Central memory CD8-positive, alpha-beta T cell (primary cell): ENCODE results near the gene TENT4B.
A peak's percentile ranks its signal among the peaks of the same experiment; 100 is the strongest.

Source experiments
- ATAC-seq: fragments of 150-1000 bp; cut with Tn5 transposase; replicated peaks from 2 replicates; pipeline ENCODE4 v1.10.0; 2022; ENCODE audit warnings: mild to moderate bottlenecking, moderate FRiP score, moderate number of reproducible peaks; ENCODE audit not compliant: poor library complexity, severe bottlenecking; ENCODE audit errors: extremely low read depth
- DNase-seq, 2 donors: peaks; one replicate each; pipeline ENCODE4 v3.0.0; 2021; ENCODE audit warnings: low spot score in 2 of 2
- H3K27ac Mint-ChIP-seq: one replicate; pipeline ENCODE4 v1.8.0; 2022; ENCODE audit warnings: low read depth, mild to moderate bottlenecking, moderate library complexity, mixed read lengths
- H3K27me3 Mint-ChIP-seq: one replicate; pipeline ENCODE4 v1.8.0; 2022; ENCODE audit warnings: mixed read lengths
- H3K36me3 Mint-ChIP-seq: one replicate; pipeline ENCODE4 v1.8.0; 2022; ENCODE audit warnings: mild to moderate bottlenecking, moderate library complexity, mixed read lengths; ENCODE audit not compliant: insufficient read depth
- H3K4me1 Mint-ChIP-seq: one replicate; pipeline ENCODE4 v1.8.0; 2022; ENCODE audit warnings: mixed read lengths
- H3K4me3 Mint-ChIP-seq: one replicate; pipeline ENCODE4 v1.8.0; 2022; ENCODE audit warnings: mild to moderate bottlenecking, moderate library complexity, mixed read lengths
- H3K9me3 Mint-ChIP-seq: one replicate; pipeline ENCODE4 v1.8.0; 2022; ENCODE audit warnings: mixed read lengths

Gene TENT4B

DNA sequence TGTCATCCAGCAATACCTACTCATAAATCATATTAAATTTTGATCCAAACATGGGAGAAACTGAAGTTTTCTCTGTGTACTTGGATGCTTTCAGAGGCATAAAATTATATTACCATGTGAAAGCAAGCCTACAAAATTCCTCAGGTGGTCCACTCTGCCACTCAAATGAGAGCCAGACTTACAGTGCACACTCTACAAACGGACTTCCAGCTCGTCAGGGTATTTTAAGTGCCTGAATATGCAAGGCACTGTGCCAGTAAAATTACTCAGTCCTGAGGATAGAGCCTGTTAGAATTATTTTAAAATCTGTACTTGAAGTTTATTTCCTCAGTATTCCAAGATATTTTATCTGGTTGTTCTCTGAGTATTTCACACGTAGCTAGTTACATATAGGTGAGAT, 54.5 kb downstream of the TENT4B start:
- ATAC-seq (no peak), DNase-seq (no peak)
- Mint-ChIP-seq H3K36me3 (peaks cover 18% of the 10 kb centered on the region), H3K27ac (peak overlapping the region; percentile 61), H3K4me1 (peaks cover 49% of the 10 kb centered on the region), H3K27me3 (no peaks in the 10 kb centered on the region), H3K4me3 (no peak overlapping the region), H3K9me3 (no peaks in the 10 kb centered on the region)

DNA sequence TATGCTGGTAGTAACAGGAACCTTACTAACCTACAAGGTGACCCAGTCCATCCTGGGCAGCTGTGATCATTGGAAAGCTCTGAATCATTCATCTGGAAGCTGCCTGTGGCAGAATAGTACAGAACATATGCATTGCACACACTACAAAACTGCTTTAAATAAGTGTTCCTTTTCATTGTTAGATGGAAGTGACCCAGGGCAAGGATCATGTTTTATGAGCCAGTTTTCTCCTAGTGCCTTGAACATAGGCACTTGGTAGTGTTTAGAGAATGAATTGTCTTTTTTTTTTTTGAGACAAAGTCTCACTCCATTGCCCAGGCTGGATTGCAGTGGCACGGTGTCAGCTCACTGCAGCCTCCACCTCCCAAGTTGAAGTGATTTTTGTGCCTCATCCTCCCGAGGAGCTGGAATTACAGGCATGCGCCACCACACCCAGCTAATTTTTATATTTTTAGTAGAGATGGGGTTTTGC, 55.4 kb downstream of the TENT4B start:
- Mint-ChIP-seq H3K4me3 (no peak overlapping the region), H3K9me3 (no peaks in the 10 kb centered on the region)

DNA sequence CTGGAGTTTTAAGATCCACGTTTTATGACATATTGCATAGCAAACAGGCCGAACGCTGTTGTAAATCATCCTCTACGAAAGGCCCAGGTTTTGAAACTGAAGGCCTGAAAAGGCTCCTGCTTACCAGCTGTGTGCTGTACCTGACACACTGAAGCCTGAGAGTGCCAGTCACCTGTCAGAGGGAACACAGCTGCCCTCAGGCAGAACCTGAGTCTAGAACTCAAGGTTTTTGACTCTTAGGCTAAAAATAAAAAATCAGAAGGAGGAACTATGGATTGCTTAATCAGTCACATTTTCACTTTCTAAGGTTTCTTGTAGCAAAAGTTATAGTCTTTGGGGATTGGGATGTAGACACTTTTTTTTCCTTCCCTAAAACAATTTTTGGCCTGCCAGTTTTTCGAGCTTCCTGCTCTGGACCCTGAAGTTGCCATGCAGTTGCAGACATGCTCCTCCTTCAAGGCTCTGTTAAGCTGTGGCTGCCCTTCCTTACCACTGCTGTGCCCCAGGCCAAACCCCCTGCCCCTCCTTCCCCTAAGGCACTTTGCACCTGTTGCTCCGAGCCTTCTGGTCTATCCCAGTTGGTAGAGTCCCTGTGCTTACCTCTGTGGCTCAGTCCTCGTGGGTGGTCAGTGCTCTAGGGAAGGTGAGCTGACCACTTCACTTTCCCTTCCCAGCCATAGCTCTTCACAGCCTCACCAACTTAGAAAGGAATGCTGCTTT, 56.6 kb downstream of the TENT4B start:
- no peak for ATAC-seq
- H3K36me3 Mint-ChIP-seq, result peaks cover 18% of the 10 kb centered on the region
- peaks cover 28% of the 10 kb centered on the region for H3K4me1 Mint-ChIP-seq
- no peak for DNase-seq
- H3K9me3 Mint-ChIP-seq, result no peaks in the 10 kb centered on the region
- H3K27me3 Mint-ChIP-seq, result no peaks in the 10 kb centered on the region
- peak overlapping the region; percentile 83 for H3K27ac Mint-ChIP-seq
- H3K4me3 Mint-ChIP-seq, result no peak overlapping the region

More for the DNA sequence above, 55.4 kb downstream of the TENT4B start:
- no peaks in the 10 kb centered on the region for H3K27me3 Mint-ChIP-seq
- H3K4me1 Mint-ChIP-seq, result peaks cover 40% of the 10 kb centered on the region
- ATAC-seq (no peak), DNase-seq (no peak)
- peaks cover 18% of the 10 kb centered on the region for H3K36me3 Mint-ChIP-seq
- peak overlapping the region; percentile 61 for H3K27ac Mint-ChIP-seq

DNA sequence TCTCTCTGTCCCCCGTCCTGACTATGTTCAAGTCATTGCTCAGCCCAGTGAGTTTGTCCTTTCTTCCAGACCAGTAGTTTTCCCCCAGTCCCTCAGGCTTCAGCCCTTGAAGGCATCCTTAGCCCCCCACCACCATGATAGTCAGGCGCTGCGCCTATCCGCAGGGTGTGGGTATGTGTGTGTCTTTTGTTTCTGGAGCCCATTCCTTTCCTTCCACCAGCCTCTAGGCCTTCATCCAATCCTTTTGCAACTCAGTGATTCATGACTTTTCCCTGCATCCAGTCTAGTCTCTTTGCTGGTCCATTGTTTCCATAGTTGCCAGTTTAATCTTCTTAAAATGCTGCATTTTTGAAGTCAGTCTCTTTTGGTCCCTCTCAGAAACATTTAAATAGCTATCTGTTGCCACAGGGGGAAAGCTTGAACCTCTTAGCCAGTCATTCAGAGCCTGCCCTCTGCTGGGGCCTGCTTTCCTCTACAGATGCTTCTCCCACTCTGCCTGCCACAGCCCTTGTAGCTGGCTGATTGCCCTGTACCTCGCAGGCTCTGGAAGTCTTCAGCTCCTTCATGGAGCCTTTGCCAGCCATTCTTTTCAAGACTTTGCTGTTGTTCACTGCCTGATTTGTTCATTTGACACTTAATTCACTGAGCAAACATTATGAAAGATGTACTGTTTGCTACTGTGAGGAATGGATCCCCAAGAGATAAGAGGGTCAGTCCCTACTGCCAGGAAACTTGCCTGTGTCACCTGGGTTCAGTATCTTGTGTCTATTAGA, 57.3 kb downstream of the TENT4B start:
- H3K27ac Mint-ChIP-seq, result peak overlapping the region; percentile 83
- no peaks in the 10 kb centered on the region for H3K9me3 Mint-ChIP-seq
- H3K36me3 Mint-ChIP-seq, result peaks cover 25% of the 10 kb centered on the region
- H3K4me1 Mint-ChIP-seq, result peaks cover 26% of the 10 kb centered on the region
- DNase-seq, result peak; percentile 35 to 43
- no peaks in the 10 kb centered on the region for H3K27me3 Mint-ChIP-seq
- ATAC-seq, result peak; percentile 88
- no peak overlapping the region for H3K4me3 Mint-ChIP-seq

DNA sequence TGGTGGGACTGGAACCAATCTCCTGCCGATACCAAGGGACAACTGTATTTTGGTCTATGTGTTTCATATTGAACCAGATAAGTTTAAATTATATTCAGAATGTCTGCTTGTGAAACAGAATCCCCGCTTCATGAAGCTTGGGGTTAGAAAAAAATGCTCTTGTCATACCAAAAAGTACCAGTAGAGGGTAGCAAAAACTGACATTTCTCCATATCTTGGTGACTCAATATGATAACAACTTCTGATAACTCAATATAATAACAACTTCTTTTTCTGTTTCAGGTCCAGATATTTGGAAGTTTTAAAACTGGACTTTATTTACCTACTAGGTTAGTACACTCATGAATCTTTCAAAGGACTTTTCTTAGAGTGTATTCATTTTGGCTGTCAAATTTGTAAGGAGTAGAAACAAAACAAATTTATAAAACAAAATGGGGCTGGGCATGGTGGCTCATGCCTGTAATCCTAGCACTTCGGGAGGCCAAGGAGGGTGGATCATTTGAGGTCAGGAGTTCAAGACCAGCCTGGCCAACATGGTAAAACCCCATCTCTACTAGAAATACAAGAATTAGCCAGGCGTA, 60.9 kb downstream of the TENT4B start:
- DNase-seq (no peak), ATAC-seq (peak; percentile 39)
- Mint-ChIP-seq H3K27me3 (no peaks in the 10 kb centered on the region), H3K9me3 (no peaks in the 10 kb centered on the region), H3K27ac (no peak overlapping the region), H3K36me3 (peaks cover 48% of the 10 kb centered on the region), H3K4me1 (peaks cover 11% of the 10 kb centered on the region), H3K4me3 (no peak overlapping the region)

DNA sequence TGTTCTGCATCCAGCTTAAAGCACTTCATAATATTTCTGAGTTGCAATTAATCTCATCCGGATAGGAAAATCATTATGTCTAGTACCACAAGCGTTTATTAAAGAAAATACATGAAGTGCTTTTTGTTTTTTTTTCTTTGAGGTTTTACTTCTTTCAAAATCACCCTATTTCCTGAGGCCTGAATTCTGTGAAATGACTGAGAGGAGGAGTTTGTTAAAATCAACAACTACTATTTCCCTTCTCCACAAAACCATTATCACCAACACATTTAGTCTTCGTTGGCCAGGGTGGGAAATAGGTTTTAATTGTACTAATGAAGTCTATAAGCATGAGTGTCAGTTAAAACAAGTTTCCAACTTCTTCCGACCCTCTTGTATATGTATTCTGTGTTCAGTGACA, 62.6 kb downstream of the TENT4B start:
- peaks cover 54% of the 10 kb centered on the region for H3K36me3 Mint-ChIP-seq
- H3K9me3 Mint-ChIP-seq, result no peaks in the 10 kb centered on the region
- DNase-seq, result no peak
- no peak overlapping the region for H3K27ac Mint-ChIP-seq
- peaks cover 2% of the 10 kb centered on the region for H3K4me1 Mint-ChIP-seq
- no peak overlapping the region for H3K4me3 Mint-ChIP-seq
- no peaks in the 10 kb centered on the region for H3K27me3 Mint-ChIP-seq
- no peak for ATAC-seq

DNA sequence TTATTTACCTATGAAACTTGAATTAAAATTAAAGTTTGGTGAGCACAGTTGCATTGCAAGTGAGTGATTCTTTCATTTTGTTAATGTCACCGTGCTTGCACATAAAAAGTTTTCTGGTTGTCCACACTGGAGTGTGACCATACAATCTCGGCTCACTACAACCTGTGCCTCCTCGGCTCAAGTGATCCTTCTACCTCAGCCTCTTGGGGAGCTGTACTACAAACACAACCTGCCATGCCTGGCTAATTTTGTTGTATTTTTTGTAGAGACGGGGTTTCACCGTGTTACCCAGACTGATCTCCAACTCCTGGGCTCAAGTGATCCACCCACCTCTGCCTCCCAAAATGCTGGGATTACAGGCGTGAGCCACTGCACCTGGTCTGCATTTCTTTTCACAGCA, 63.1 kb downstream of the TENT4B start:
- ATAC-seq, result no peak
- Mint-ChIP-seq H3K36me3 (peaks cover 55% of the 10 kb centered on the region), H3K4me3 (no peak overlapping the region)

DNA sequence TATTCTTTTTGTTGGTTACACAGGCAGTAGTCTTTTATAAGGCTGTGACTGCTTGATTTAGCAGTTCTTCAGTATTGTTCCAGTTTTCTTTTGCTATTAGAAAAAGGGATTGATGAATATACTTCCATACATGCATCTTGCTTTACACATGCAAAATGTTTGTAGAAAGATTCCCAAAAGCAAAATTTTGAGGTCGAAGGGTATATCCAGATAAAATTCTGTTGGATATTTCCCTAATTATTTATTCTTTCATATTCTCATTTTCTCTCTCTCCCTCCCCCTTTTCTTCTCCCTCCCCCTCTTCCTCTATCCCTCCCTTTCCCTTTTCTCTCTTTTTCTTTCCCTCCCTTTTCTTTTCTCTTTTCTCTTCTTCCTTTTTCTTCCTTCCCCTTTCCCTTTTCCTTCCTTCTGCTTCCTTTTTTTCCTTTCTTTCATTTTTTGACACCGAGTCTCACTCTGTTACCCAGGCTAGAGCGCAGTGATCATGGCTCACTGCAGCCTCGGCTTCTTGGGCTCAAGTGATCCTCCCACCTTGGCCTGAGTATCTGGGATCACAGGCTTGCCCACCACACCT, 66.4 kb downstream of the TENT4B start:
- no peaks in the 10 kb centered on the region for H3K9me3 Mint-ChIP-seq
- peak overlapping the region; percentile 90 for H3K27ac Mint-ChIP-seq
- no peak for DNase-seq
- H3K36me3 Mint-ChIP-seq, result peaks cover 50% of the 10 kb centered on the region
- no peaks in the 10 kb centered on the region for H3K27me3 Mint-ChIP-seq
- H3K4me1 Mint-ChIP-seq, result no peaks in the 10 kb centered on the region
- H3K4me3 Mint-ChIP-seq, result no peak overlapping the region
- no peak for ATAC-seq

More for the DNA sequence above, 63.1 kb downstream of the TENT4B start:
- H3K9me3 Mint-ChIP-seq, result no peaks in the 10 kb centered on the region
- no peaks in the 10 kb centered on the region for H3K4me1 Mint-ChIP-seq
- H3K27me3 Mint-ChIP-seq, result no peaks in the 10 kb centered on the region
- no peak overlapping the region for H3K27ac Mint-ChIP-seq
- no peak for DNase-seq

DNA sequence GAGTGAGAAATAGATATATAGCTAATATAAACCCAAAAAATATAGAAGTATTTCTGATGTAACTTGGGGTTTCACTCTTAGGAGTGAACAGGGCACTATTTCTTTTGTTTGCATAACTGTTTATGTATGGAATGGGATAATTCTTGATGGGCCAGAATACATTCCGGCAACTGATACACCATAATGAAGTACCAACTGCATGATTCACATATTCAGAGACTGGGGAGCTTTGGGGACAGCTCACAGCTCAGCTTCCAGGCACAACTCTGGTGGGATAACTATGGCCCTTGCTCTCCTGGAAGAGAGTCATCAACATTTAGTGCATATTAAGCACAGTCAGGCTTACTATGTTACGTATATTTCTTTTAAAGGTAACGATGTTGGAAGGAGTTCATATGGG, 71.2 kb downstream of the TENT4B start:
- no peaks in the 10 kb centered on the region for H3K9me3 Mint-ChIP-seq
- H3K27ac Mint-ChIP-seq, result no peak overlapping the region
- H3K4me1 Mint-ChIP-seq, result no peaks in the 10 kb centered on the region
- no peak overlapping the region for H3K4me3 Mint-ChIP-seq
- ATAC-seq, result no peak
- H3K36me3 Mint-ChIP-seq, result peaks cover 43% of the 10 kb centered on the region
- DNase-seq, result no peak
- no peaks in the 10 kb centered on the region for H3K27me3 Mint-ChIP-seq

DNA sequence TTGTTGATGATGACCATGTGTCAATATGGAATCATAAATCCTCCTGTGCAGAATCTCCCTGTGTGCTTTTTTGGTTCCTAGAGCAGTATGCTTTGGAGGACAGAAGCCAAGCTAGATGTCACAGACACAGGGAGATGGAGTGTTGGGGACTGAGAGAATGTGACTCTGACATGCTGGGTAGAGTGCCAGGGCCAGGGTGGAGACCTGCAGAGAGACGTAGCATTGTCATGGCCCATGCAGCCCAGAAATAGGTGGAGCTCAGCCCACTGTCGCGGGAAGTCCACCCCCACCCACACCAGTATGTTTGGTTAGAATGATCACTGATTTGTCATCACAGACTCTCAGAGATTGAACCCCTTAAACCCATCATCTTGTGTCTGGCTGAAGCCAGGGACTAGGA, 74.0 kb downstream of the TENT4B start:
- Mint-ChIP-seq H3K9me3 (no peaks in the 10 kb centered on the region), H3K36me3 (peaks cover 35% of the 10 kb centered on the region), H3K27ac (no peak overlapping the region), H3K4me3 (no peak overlapping the region), H3K4me1 (no peaks in the 10 kb centered on the region), H3K27me3 (no peaks in the 10 kb centered on the region)
- ATAC-seq (no peak), DNase-seq (no peak)

DNA sequence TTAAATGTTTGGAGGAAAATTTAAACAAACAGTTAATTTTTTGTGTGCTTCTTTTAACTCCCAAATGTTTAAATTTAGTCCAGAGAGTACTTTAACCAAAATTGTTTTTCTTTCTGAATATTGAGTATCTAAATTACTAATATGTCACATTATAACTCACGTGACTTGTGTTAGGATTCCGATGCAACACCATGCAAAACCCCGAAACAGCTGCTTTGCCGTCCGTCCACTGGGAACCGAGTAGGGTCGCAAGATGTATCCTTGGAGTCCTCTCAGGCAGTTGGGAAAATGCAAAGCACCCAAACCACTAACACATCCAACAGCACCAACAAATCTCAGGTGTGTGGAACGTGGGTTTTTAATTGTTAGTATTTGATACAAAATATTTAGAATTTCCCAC, 74.6 kb downstream of the TENT4B start:
- H3K36me3 Mint-ChIP-seq, result peaks cover 38% of the 10 kb centered on the region
- ATAC-seq (no peak), DNase-seq (no peak)
- no peak overlapping the region for H3K27ac Mint-ChIP-seq
- no peaks in the 10 kb centered on the region for H3K27me3 Mint-ChIP-seq
- no peaks in the 10 kb centered on the region for H3K9me3 Mint-ChIP-seq
- no peak overlapping the region for H3K4me3 Mint-ChIP-seq
- no peaks in the 10 kb centered on the region for H3K4me1 Mint-ChIP-seq

DNA sequence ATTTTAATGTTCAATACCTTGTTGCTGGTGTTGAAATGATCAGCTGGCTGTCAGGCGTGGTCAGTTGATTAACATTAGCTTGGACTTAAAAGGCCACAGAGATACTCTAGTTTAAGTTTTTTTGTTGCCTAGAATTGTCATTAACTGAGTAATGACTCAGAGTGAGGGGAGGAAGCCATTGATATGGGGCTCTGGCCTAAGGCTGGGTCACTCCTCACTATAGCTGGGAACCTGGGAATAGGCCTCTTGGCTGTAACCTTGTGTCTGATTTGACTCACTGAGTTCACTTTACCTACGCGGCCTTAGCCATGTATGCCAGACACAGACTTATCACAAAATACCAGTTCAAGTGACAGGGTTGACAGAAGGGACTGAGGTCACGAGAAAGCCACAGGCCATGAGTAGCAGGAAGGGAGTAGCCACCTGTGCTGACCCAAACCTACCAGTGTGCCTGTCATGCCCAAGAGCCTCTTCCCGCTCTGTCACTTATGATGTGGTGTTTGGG, 75.3 kb downstream of the TENT4B start:
- peaks cover 38% of the 10 kb centered on the region for H3K36me3 Mint-ChIP-seq
- ATAC-seq, result no peak
- no peaks in the 10 kb centered on the region for H3K4me1 Mint-ChIP-seq
- DNase-seq, result no peak
- H3K4me3 Mint-ChIP-seq, result no peak overlapping the region
- H3K27me3 Mint-ChIP-seq, result no peaks in the 10 kb centered on the region
- no peaks in the 10 kb centered on the region for H3K9me3 Mint-ChIP-seq
- H3K27ac Mint-ChIP-seq, result no peak overlapping the region
